K562 (cell line): ENCODE results near the gene PPP1R16B. TPM values are rescaled to one million over a fixed set of nuclear protein-coding genes. Genes with fewer than 3 reads are reported as not detected.

Source experiments
- ATAC-seq: fragments of 200-7000 bp; cut with Tn5 transposase; 3 replicates; pipeline ENCODE4 v1.9.1; 2020; ENCODE audit warnings: moderate library complexity
- BruUV-seq: library from RNA; stranded (reverse); fragments of 400-500 nt; replicated peaks from 2 replicates; lab custom pipeline; 2021; lab: Mats Ljungman, UMichigan
- CTCF ChIA-PET: fragments of 300-600 bp; formaldehyde crosslinking; extraction: SDS; loops from one replicate; lab custom pipeline; 2021; ENCODE audit warnings: low intra/inter-chr PET ratio; lab: Yijun Ruan, JAX
- POLR2A ChIA-PET: fragments of 300-600, 350-650 bp; sonication (Branson Sonifier 250); formaldehyde crosslinking; extraction: SDS; loops from one replicate; lab custom pipeline; 2021; ENCODE audit warnings: antibody characterized with exemption, inconsistent platforms; lab: Yijun Ruan, JAX
- DNase-seq, 4 experiments: peaks; one replicate each; pipeline versions ENCODE4 v3.0.0 to v3.0.0-alpha.2; 2011 to 2018; ENCODE audit warnings: low spot score in 3 of 4, mixed read lengths in 3 of 4; ENCODE audit errors: extremely low read depth in 1 of 4
- FAIRE-seq: peaks from 2 replicates; lab custom pipeline; 2011; peaks lifted over from hg19 to GRCh38; lab: Jason Lieb, UNC
- H2AFZ ChIP-seq: 2 replicates; pipeline ENCODE4 v1.6.0; 2011; ENCODE audit warnings: low read depth, low read length, control low read depth, inconsistent platforms
- H3K27ac ChIP-seq: fragments of 200-600 bp; 3 replicates; pipeline ENCODE4 v1.8.0; 2011; ENCODE audit warnings: low read depth, mild to moderate bottlenecking, control low read depth, inconsistent platforms, low read length, moderate library complexity, mixed read lengths; ENCODE audit errors: extremely low read depth
- H3K27me3 ChIP-seq, 2 experiments: fragments of 300-600 bp in 1 of 2; 2 replicates in 1 of 2; 3 replicates in 1 of 2; pipeline versions ENCODE4 v1.6.0 to v1.8.0; 2011; ENCODE audit warnings: inconsistent platforms in 2 of 2, low read length in 2 of 2, mild to moderate bottlenecking in 1 of 2, mixed read lengths in 1 of 2, moderate library complexity in 1 of 2; ENCODE audit not compliant: control insufficient read depth in 2 of 2, insufficient read depth in 2 of 2
- H3K36me3 ChIP-seq: fragments of 300-600 bp; 3 replicates; pipeline ENCODE4 v1.8.0; 2011; ENCODE audit warnings: mild to moderate bottlenecking, low read length, inconsistent platforms; ENCODE audit not compliant: control insufficient read depth, insufficient read depth
- H3K4me1 ChIP-seq, 2 experiments: fragments of 200-600 bp in 1 of 2; replicated peaks in 1 of 2; 2 replicates in 1 of 2; 3 replicates in 1 of 2; pipeline versions ENCODE4 v1.5.1 to v1.8.0; 2011; ENCODE audit warnings: inconsistent platforms in 2 of 2, low read length in 2 of 2, mild to moderate bottlenecking in 1 of 2, mixed read lengths in 1 of 2, moderate library complexity in 1 of 2; ENCODE audit not compliant: control insufficient read depth in 2 of 2, insufficient read depth in 2 of 2
- H3K4me2 ChIP-seq: 2 replicates; pipeline ENCODE4 v1.6.1; 2011; ENCODE audit warnings: low read length, control low read depth, inconsistent platforms, mixed read lengths; ENCODE audit not compliant: insufficient read depth
- H3K4me3 ChIP-seq: fragments of 200-600 bp; sonication (generic), shearing (Covaris generic); 2 replicates; pipeline ENCODE4 v1.5.1; 2016; ENCODE audit warnings: control low read depth, inconsistent platforms
- H3K79me2 ChIP-seq: fragments of 200-600 bp; 3 replicates; pipeline ENCODE4 v1.8.0; 2011; ENCODE audit warnings: low read length, inconsistent platforms; ENCODE audit not compliant: control insufficient read depth, insufficient read depth
- H3K9ac ChIP-seq, 2 experiments: 2 replicates each; pipeline versions ENCODE4 v1.6.0 to v1.6.1; 2011; ENCODE audit warnings: low read depth in 2 of 2, low read length in 2 of 2, control low read depth in 1 of 2, inconsistent platforms in 1 of 2, mild to moderate bottlenecking in 1 of 2, mixed read lengths in 1 of 2; ENCODE audit not compliant: insufficient read depth in 1 of 2
- H3K9me1 ChIP-seq: one replicate; pipeline ENCODE4 v1.6.0; 2011; ENCODE audit warnings: inconsistent platforms, mild to moderate bottlenecking, low read length, moderate library complexity; ENCODE audit not compliant: control insufficient read depth, insufficient read depth
- H3K9me3 ChIP-seq: replicated peaks from 2 replicates; pipeline ENCODE4 v1.5.1; 2011; ENCODE audit warnings: low read depth, low read length, inconsistent platforms; ENCODE audit not compliant: control insufficient read depth, insufficient read depth
- H4K20me1 ChIP-seq: replicated peaks from 2 replicates; pipeline ENCODE4 v1.6.1; 2011; ENCODE audit warnings: low read length, inconsistent platforms, mixed read lengths; ENCODE audit not compliant: control insufficient read depth, insufficient read depth
- ARID1B ChIP-seq: fragments of 450-650 bp; IDR thresholded peaks from 2 replicates; pipeline ENCODE4 v1.6.1; 2016; ENCODE audit warnings: antibody characterized with exemption, mild to moderate bottlenecking, inconsistent platforms
- ATF3 ChIP-seq, 2 experiments: fragments of 450-650 bp in 1 of 2; sonication (generic) in 1 of 2; formaldehyde crosslinking in 1 of 2; IDR thresholded peaks in 1 of 2; conservative IDR thresholded peaks in 1 of 2; 2 replicates each; pipeline versions ENCODE4 v1.6.1 to v1.8.1; 2016 to 2023; ENCODE audit warnings: mild to moderate bottlenecking in 2 of 2, moderate library complexity in 2 of 2, inconsistent platforms in 1 of 2, missing genetic modification reagents in 1 of 2
- BDP1 ChIP-seq: IDR thresholded peaks from 3 replicates; pipeline ENCODE4 v1.6.1; 2011; ENCODE audit not compliant: insufficient read length, insufficient read depth
- CEBPB ChIP-seq: fragments of 450-650 bp; IDR thresholded peaks from 2 replicates; pipeline ENCODE4 v1.6.1; 2016; ENCODE audit warnings: missing genetic modification characterization, missing compliant biosample characterization
- HCFC1 ChIP-seq: IDR thresholded peaks from 2 replicates; pipeline ENCODE4 v1.6.1; 2012; ENCODE audit warnings: low read depth, low read length, improper control_type of control experiment
- NCOA4 ChIP-seq: fragments of 450-650 bp; IDR thresholded peaks from 2 replicates; pipeline ENCODE4 v1.6.1; 2018; ENCODE audit warnings: mild to moderate bottlenecking; ENCODE audit not compliant: partially characterized antibody
- POLR2A ChIP-seq: fragments of 450-650 bp; conservative IDR thresholded peaks from 2 replicates; pipeline ENCODE4 v1.6.1; 2016
- POLR2AphosphoS5 ChIP-seq: IDR thresholded peaks from 2 replicates; pipeline ENCODE4 v1.6.1; 2011; ENCODE audit warnings: mild to moderate bottlenecking, low read depth, low read length, moderate library complexity; ENCODE audit not compliant: control insufficient read depth, insufficient read depth
- POLR2B ChIP-seq: fragments of 450-650 bp; IDR thresholded peaks from 2 replicates; pipeline ENCODE4 v1.6.1; 2018; ENCODE audit warnings: low read depth; ENCODE audit not compliant: partially characterized antibody
- RUNX1 ChIP-seq: sonication (generic); IDR thresholded peaks from 2 replicates; pipeline ENCODE4 v1.6.1; 2016; ENCODE audit warnings: antibody characterized with exemption, low read depth
- SIN3A ChIP-seq, 2 experiments: fragments of 150-350 bp in 1 of 2; IDR thresholded peaks; 2 replicates each; pipeline ENCODE4 v1.6.1; 2011 to 2016; ENCODE audit warnings: borderline replicate concordance in 2 of 2, low read depth in 2 of 2, low read length in 2 of 2, mild to moderate bottlenecking in 2 of 2, moderate library complexity in 2 of 2; ENCODE audit not compliant: control insufficient read depth in 1 of 2
- SUPT5H ChIP-seq: fragments of 450-650 bp; IDR thresholded peaks from 2 replicates; pipeline ENCODE4 v1.6.1; 2016
- ZNF3 ChIP-seq: fragments of 250-450 bp; sonication (Bioruptor Pico); IDR thresholded peaks from 2 replicates; pipeline ENCODE4 v1.5.0; 2021; ENCODE audit warnings: mild to moderate bottlenecking, moderate library complexity
- WGBS: fragments of 100-300 bp; shearing (Covaris generic); methylation state at CpG from one replicate; pipeline ENCODE4 v1.1.6; 2016; ENCODE audit warnings: low coverage, mixed read lengths; ENCODE audit not compliant: insufficient coverage; ENCODE audit errors: missing lambda C conversion rate; 5-methylcytosine and 5-hydroxymethylcytosine counted together
- in situ Hi-C: fragments of 300-500 bp; cut with MboI; formaldehyde crosslinking; loops from 4 replicates; pipeline ENCODE4 v1.15.0; 2018; ENCODE audit warnings: inconsistent platforms, mixed read lengths
- intact Hi-C: fragments of 100-400 bp; cut with micrococcal nuclease; formaldehyde crosslinking; loops from 2 replicates; pipeline ENCODE4 v1.14.2; 2022
- polyA plus RNA-seq, 8 experiments: library from polyadenylated mRNA; depleted of rRNA in 4 of 8; stranded (reverse) in 5 of 8; unstranded in 3 of 8; fragments of >200 nt; fragmentation: Nextera tagmentation in 2 of 8; fragmentation: Illumina TruSeq in 1 of 8; extraction: Ambion mirVana in 2 of 8; extraction: Trizol in 1 of 8; gene quantifications; 2 replicates each; pipeline versions ENCODE4 v1.2.1 to v1.2.3, GENCODE V29; 2011 to 2014; ENCODE audit warnings: inconsistent platforms in 1 of 8, missing spikeins in 1 of 8
- total RNA-seq, 7 experiments: library from RNA; depleted of rRNA in 6 of 7; stranded (reverse); fragments of >200 nt in 6 of 7; fragmentation: Illumina TruSeq in 2 of 7; extraction: Trizol in 2 of 7; gene quantifications; 2 replicates each; pipeline versions ENCODE4 v1.2.1 to v1.2.3, GENCODE V29; 2011 to 2021; ENCODE audit warnings: low replicate concordance in 1 of 7
- TF ChIP-seq, protein P1 (sequence below): sonication (generic); formaldehyde crosslinking; IDR thresholded peaks from 2 replicates; pipeline ENCODE4 v1.8.0; 2023; ENCODE audit warnings: missing genetic modification reagents, mild to moderate bottlenecking, borderline replicate concordance

PPP1R16B gene
- total and polyA plus RNA-seq, 9 of the 15 experiments (the other 6 are each of a cell fraction or from before 2014, with no cell fraction given), result 1.5 to 11.5 (median 6.8) TPM

DNA sequence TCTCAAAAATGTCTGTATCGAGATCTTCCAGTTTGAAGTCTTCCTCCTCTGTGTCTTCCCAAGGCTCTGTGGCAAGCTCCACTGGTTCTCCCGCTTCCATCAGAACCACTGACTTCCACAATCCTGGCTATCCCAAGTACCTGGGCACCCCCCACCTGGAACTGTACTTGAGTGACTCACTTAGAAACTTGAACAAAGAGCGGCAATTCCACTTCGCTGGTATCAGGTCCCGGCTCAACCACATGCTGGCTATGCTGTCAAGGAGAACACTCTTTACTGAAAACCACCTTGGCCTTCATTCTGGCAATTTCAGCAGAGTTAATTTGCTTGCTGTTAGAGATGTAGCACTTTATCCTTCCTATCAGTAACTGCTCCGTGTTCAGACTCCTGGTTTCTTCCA, 146.7 kb downstream of the PPP1R16B start (continued):
- TF ChIP-seq POLR2AphosphoS5 (peak; percentile 44; the same call in 1 of the 2 replicates), NCOA4 (no peak), ZNF3 (CRISPR knock-in tag) (no peak)

DNA sequence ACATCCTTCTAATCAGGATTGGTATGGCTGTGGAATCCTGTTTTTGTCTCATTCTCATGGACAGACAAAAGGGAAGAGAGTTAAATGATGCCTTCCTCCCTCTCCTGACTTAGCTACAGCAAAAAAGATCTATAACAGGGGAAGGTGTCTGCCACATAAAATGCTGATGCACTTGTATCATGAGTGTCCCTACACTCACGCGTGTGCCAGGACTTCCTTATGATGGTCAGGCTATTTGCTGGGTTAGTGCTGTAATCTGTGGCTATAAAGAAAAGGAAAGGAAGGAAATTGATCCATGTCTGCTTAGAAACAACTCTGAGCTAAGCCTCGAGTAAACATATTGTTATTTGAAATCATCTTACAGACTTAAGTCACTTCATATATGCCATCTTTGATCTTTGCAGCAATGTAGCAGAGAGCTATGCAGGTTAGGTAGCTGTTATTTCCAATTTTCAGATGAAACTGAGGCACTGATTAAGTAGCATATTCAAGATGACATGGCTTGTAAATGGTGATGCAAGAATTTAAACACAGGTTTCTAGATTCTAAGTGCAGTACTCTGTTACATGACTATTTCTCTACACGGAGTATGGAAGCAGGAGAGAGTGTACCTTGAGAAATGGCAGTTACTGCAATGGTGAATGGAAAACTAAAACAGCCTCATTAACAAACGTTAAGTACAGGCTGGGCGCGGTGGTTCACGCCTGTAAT, 148.3 kb downstream of the PPP1R16B start:
- H3K4me1 ChIP-seq, result peaks cover 4 to 9% of the 10 kb centered on the region in 2 experiments; a peak in 4 of 5 replicates
- BruUV-seq, result TSS peak; percentile 2
- H3K4me2 ChIP-seq, result no peak overlapping the region
- in situ Hi-C loops, result no loop called here
- CTCF ChIA-PET, result no interaction called here
- H2AFZ ChIP-seq, result no peak overlapping the region
- no peaks in the 10 kb centered on the region for H3K9me1 ChIP-seq
- H3K9me3 ChIP-seq, result no peaks in the 10 kb centered on the region
- peaks cover 59% of the 10 kb centered on the region for H3K36me3 ChIP-seq
- H3K27me3 ChIP-seq, result no peaks in the 10 kb centered on the region
- no peak overlapping the region for H3K9ac ChIP-seq
- H3K79me2 ChIP-seq, result peaks cover 32% of the 10 kb centered on the region
- H4K20me1 ChIP-seq, result no peaks in the 10 kb centered on the region
- intact Hi-C loops, result no loop called here
- POLR2A ChIA-PET, result interaction anchor here (0.6 to 1.7 kb wide), 4 partner anchors 7 to 27 kb away, joined by 3 to 7 read pairs (median 4); partner anchors contain the start of genes DHX35 and FAM83D
- no peak; the same call in 2 of the 3 replicates for ATAC-seq
- 88% methylated on average over 8 of the region's 8 CpGs for WGBS
- DNase-seq, result no peak
- H3K27ac ChIP-seq, result peak overlapping the region; percentile 16; the same call in 1 of the 3 replicates
- no peak for FAIRE-seq
- no peak overlapping the region for H3K4me3 ChIP-seq
- TF ChIP-seq RUNX1 (no peak), CEBPB (tag) (0 out of 2 replicates have a peak, but pooled peaks have one; percentile 10), HCFC1 (no peak), POLR2A (peak; percentile 63), BDP1 (no peak), POLR2B (peak; percentile 44), SIN3A (IDR thresholded peaks at IDR 0.05; ENCODE audit: borderline replicate concordance in 2 of 2, control insufficient read depth in 1 of 2, low read depth in 2 of 2, low read length in 2 of 2) (peak in 1 of 2 experiments; percentile 8; a peak in 1 of 4 replicates), ATF3 (IDR thresholded peaks at IDR 0.05) (peak; percentile 69), ATF3 (CRISPR knock-in tag; conservative IDR thresholded peaks at IDR 0.05) (no peak), ARID1B (no peak), SUPT5H (peak; percentile 57; the same call in 1 of the 2 replicates)
- TF ChIP-seq, protein P1, sequence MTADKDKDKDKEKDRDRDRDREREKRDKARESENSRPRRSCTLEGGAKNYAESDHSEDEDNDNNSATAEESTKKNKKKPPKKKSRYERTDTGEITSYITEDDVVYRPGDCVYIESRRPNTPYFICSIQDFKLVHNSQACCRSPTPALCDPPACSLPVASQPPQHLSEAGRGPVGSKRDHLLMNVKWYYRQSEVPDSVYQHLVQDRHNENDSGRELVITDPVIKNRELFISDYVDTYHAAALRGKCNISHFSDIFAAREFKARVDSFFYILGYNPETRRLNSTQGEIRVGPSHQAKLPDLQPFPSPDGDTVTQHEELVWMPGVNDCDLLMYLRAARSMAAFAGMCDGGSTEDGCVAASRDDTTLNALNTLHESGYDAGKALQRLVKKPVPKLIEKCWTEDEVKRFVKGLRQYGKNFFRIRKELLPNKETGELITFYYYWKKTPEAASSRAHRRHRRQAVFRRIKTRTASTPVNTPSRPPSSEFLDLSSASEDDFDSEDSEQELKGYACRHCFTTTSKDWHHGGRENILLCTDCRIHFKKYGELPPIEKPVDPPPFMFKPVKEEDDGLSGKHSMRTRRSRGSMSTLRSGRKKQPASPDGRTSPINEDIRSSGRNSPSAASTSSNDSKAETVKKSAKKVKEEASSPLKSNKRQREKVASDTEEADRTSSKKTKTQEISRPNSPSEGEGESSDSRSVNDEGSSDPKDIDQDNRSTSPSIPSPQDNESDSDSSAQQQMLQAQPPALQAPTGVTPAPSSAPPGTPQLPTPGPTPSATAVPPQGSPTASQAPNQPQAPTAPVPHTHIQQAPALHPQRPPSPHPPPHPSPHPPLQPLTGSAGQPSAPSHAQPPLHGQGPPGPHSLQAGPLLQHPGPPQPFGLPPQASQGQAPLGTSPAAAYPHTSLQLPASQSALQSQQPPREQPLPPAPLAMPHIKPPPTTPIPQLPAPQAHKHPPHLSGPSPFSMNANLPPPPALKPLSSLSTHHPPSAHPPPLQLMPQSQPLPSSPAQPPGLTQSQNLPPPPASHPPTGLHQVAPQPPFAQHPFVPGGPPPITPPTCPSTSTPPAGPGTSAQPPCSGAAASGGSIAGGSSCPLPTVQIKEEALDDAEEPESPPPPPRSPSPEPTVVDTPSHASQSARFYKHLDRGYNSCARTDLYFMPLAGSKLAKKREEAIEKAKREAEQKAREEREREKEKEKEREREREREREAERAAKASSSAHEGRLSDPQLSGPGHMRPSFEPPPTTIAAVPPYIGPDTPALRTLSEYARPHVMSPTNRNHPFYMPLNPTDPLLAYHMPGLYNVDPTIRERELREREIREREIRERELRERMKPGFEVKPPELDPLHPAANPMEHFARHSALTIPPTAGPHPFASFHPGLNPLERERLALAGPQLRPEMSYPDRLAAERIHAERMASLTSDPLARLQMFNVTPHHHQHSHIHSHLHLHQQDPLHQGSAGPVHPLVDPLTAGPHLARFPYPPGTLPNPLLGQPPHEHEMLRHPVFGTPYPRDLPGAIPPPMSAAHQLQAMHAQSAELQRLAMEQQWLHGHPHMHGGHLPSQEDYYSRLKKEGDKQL (CRISPR knock-in tag), result no peak
